NT2/D1 (cell line): ENCODE measurements around the gene MEG3.

ENCODE experiments used
- SUZ12 ChIP-seq: IDR thresholded peaks from 2 replicates; pipeline ENCODE4 v1.6.1; 2011; ENCODE audit not compliant: insufficient read length, insufficient read depth; ENCODE audit errors: extremely low read depth
- YY1 ChIP-seq: IDR thresholded peaks from 2 replicates; pipeline ENCODE4 v1.6.1; 2011; ENCODE audit not compliant: insufficient read length, insufficient read depth
- ZNF274 ChIP-seq: IDR thresholded peaks from 2 replicates; pipeline ENCODE4 v1.6.1; 2011; ENCODE audit warnings: mild to moderate bottlenecking, low read depth, low read length

DNA sequence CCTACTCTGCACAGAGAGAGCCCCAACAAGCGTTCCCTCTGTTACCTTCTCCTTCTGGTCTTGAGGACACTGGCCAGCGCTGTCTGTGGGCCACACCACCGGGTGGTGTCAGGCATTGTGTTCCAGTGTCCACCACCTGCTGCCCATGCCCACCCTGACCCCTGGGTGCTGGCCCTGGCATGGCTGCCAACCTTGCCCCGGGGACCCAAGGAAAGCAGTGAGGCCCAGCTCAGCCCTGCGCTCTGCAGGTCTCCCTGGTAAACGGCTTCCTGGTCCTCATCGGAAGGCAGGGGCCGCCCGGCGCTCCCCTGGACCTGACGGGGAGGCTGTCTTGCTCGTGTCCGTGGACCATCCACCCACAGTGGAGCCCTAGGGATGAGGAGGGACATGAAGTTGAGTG lies 21.8 kb upstream of the MEG3 start:
- TF ChIP-seq YY1 (no peak), SUZ12 (no peak), ZNF274 (no peak)
